OCI-LY7 (cell line): ENCODE results near the gene SH3RF3. TPM values are rescaled to one million over a fixed set of nuclear protein-coding genes. Genes with fewer than 3 reads are reported as not detected.

ENCODE experiments used
- BruUV-seq: library from RNA; stranded (reverse); fragments of 400-500 nt; replicated peaks from 2 replicates; lab custom pipeline; 2021; lab: Mats Ljungman, UMichigan
- CTCF ChIA-PET: fragments of 300-600 bp; sonication (Branson Sonifier 250); formaldehyde crosslinking; loops from one replicate; lab custom pipeline; 2022; ENCODE audit warnings: antibody characterized with exemption; ENCODE audit not compliant: unreplicated experiment; lab: Charles Lee
- POLR2A ChIA-PET: fragments of 300-600 bp; sonication (Branson Sonifier 250); formaldehyde crosslinking; loops from one replicate; lab custom pipeline; 2022; ENCODE audit warnings: antibody characterized with exemption; lab: Charles Lee
- DNase-seq: peaks from one replicate; pipeline ENCODE4 v3.0.0-alpha.2; 2015; ENCODE audit warnings: low spot score
- H2AFZ ChIP-seq: fragments of 200-600 bp; sonication (generic), shearing (Covaris generic); 2 replicates; pipeline ENCODE4 v1.6.1; 2014; ENCODE audit warnings: mild to moderate bottlenecking, antibody characterized with exemption, low read length, moderate library complexity
- H3K27ac ChIP-seq: fragments of 200-600 bp; sonication (generic); 2 replicates; pipeline ENCODE4 v1.5.1; 2014; ENCODE audit warnings: mixed run types, low read depth, mild to moderate bottlenecking, moderate library complexity, low read length, inconsistent platforms; ENCODE audit not compliant: poor library complexity, severe bottlenecking
- H3K36me3 ChIP-seq: fragments of 200-600 bp; sonication (generic); 2 replicates; pipeline ENCODE4 v1.6.1; 2014; ENCODE audit warnings: mild to moderate bottlenecking, antibody characterized with exemption, low read length, moderate library complexity, mixed read lengths; ENCODE audit not compliant: insufficient read depth
- H3K4me1 ChIP-seq: fragments of 200-600 bp; sonication (generic); 2 replicates; pipeline ENCODE4 v1.5.1; 2014; ENCODE audit warnings: mild to moderate bottlenecking, low read length; ENCODE audit not compliant: insufficient read depth, poor library complexity, severe bottlenecking
- H3K4me2 ChIP-seq: fragments of 200-600 bp; sonication (generic); 2 replicates; pipeline ENCODE4 v1.6.1; 2014; ENCODE audit warnings: mild to moderate bottlenecking, low read length
- H3K4me3 ChIP-seq: fragments of 200-600 bp; sonication (generic); 2 replicates; pipeline ENCODE4 v1.5.1; 2014; ENCODE audit warnings: mild to moderate bottlenecking, low read depth, low read length; ENCODE audit not compliant: poor library complexity, severe bottlenecking
- H3K79me2 ChIP-seq: fragments of 200-600 bp; sonication (generic); 2 replicates; pipeline ENCODE4 v1.6.1; 2016; ENCODE audit warnings: low read depth, mild to moderate bottlenecking, low read length, moderate library complexity, mixed read lengths; ENCODE audit not compliant: insufficient read depth
- H3K9me2 ChIP-seq: fragments of 200-600 bp; sonication (generic); 2 replicates; pipeline ENCODE4 v1.6.1; 2016; ENCODE audit warnings: mild to moderate bottlenecking, low read length, mixed read lengths; ENCODE audit not compliant: insufficient read depth
- H3K9me3 ChIP-seq: fragments of 200-600 bp; sonication (generic); 2 replicates; pipeline ENCODE4 v1.6.1; 2014; ENCODE audit warnings: mild to moderate bottlenecking, mixed run types, low read length, mixed read lengths
- H4K20me1 ChIP-seq: fragments of 200-600 bp; sonication (generic); 2 replicates; pipeline ENCODE4 v1.6.1; 2014; ENCODE audit warnings: mild to moderate bottlenecking, antibody characterized with exemption, low read length, moderate library complexity, mixed read lengths; ENCODE audit not compliant: insufficient read depth
- EZH2phosphoT487 ChIP-seq: fragments of 200-600 bp; sonication (generic); IDR thresholded peaks from 2 replicates; pipeline ENCODE4 v1.6.1; 2018; ENCODE audit warnings: low read depth, borderline replicate concordance, mild to moderate bottlenecking, mixed run types, antibody characterized with exemption, low read length, moderate library complexity, mixed read lengths
- intact Hi-C: fragments of 100-400 bp; cut with micrococcal nuclease; formaldehyde crosslinking; loops from one replicate; pipeline ENCODE4 v1.10.0; 2022; ENCODE audit not compliant: unreplicated experiment
- total RNA-seq, 2 experiments: library from RNA; depleted of rRNA in 1 of 2; stranded (reverse); fragments of >200 nt in 1 of 2; shearing (Covaris generic) in 1 of 2; gene quantifications; 2 replicates each; pipeline ENCODE4 v1.2.3, GENCODE V29; 2014 to 2022
- TF ChIP-seq, protein P1 (sequence below): fragments of 200-600 bp; sonication (generic); conservative IDR thresholded peaks from 2 replicates; pipeline ENCODE4 v1.5.1; 2014; ENCODE audit warnings: mild to moderate bottlenecking, antibody characterized with exemption, low read length, moderate library complexity, mixed read lengths

Gene SH3RF3
- total RNA-seq, 2 experiments from 2014 or later, result not detected

DNA sequence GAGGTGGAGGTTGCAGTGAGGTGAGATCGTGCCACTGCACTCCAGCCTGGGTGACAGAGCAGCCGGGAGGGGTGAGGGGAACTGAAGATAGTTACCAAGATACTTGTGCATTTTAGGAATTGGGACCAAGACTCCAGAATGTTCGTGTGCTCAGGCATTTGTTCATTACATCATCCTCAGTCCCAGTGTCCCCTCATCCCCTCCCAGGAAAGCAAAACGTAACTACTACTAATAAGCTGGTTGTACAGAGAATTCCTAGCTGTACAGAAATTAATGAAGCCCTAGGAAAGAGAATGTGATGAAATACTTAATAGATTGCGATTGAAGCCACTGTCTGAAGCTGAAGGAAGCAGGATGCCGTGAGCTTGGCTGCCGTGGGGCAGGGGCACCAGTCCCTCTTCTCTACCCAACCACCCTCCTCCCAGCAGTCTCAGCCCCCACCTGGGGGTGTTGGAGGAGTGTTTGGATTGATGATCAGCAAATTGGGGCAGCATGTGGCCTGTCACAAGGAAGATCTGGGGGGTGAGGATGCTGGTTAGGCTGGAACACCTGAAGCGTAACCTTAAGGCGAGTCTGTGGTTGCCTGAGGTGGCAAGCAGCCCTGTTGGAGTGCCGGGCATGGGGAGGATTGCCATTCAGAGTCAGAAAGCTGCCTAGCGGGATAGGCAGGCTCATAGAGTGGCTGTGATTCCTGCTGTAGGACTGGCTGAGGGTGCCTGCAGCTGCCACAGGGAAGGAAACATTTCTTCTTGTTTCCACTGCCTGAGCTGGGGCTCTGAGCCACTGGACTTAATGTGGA lies 140.9 kb downstream of the SH3RF3 start:
- H3K4me1 ChIP-seq, result no peaks in the 10 kb centered on the region
- no peak overlapping the region for H3K4me3 ChIP-seq
- no peak overlapping the region for H3K27ac ChIP-seq
- no peaks in the 10 kb centered on the region for H3K9me3 ChIP-seq
- H3K79me2 ChIP-seq, result no peaks in the 10 kb centered on the region
- no TSS peak for BruUV-seq
- POLR2A ChIA-PET, result interaction anchor here (0.7 kb wide), 1 partner anchor 262 kb away, joined by 3 read pairs; no protein-coding TSS in a partner anchor
- no peak overlapping the region for H3K4me2 ChIP-seq
- intact Hi-C loops, result no loop called here
- H2AFZ ChIP-seq, result no peak overlapping the region
- H3K9me2 ChIP-seq, result no peaks in the 10 kb centered on the region
- no peaks in the 10 kb centered on the region for H4K20me1 ChIP-seq
- DNase-seq, result no peak
- H3K36me3 ChIP-seq, result no peaks in the 10 kb centered on the region
- no peak for TF ChIP-seq EZH2phosphoT487
- TF ChIP-seq, protein P1, sequence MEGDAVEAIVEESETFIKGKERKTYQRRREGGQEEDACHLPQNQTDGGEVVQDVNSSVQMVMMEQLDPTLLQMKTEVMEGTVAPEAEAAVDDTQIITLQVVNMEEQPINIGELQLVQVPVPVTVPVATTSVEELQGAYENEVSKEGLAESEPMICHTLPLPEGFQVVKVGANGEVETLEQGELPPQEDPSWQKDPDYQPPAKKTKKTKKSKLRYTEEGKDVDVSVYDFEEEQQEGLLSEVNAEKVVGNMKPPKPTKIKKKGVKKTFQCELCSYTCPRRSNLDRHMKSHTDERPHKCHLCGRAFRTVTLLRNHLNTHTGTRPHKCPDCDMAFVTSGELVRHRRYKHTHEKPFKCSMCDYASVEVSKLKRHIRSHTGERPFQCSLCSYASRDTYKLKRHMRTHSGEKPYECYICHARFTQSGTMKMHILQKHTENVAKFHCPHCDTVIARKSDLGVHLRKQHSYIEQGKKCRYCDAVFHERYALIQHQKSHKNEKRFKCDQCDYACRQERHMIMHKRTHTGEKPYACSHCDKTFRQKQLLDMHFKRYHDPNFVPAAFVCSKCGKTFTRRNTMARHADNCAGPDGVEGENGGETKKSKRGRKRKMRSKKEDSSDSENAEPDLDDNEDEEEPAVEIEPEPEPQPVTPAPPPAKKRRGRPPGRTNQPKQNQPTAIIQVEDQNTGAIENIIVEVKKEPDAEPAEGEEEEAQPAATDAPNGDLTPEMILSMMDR, result no peak
- CTCF ChIA-PET, result no interaction called here

DNA sequence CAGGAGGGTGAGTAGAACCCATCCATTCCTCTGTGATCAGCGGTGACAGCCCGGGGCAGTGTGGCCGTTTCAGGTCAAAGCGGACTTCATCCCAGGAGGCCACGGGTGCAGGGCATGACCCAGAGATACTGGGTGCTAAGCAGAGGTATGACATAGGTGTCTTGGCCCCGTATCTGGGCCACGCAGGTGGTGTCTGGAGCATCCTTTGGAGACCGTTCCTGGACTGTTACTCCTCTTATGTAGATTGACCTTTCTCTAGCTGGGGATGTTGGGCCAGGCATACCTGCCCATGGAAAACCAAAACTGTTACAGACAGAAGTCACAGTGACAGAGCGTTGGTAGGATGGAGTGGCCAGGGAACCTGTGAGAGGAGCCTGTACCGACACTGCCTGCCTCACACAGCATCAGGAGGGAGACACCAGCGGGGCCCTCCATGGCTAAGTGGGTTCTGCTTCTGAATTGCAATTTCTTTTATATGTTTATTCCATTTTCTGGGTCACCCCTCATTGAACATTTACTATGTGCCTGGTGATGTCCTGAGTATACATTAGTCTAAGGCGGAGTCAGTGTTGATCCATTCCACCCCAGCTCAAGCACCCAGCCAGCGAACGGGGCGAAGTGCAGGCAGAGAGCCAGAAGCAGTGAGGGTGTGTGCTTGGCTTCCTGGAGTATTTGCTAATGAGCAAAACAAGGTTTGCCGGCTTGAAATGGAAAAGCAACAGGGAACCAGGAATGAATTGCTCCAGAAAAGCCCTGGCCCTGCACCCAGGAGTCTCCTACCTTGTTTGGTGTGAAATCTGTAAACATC lies 141.7 kb downstream of the SH3RF3 start:
- no peaks in the 10 kb centered on the region for H3K9me2 ChIP-seq
- no peak overlapping the region for H3K27ac ChIP-seq
- TF ChIP-seq EZH2phosphoT487, result no peak
- TF ChIP-seq, protein P1, result no peak
- H3K4me1 ChIP-seq, result no peaks in the 10 kb centered on the region
- H4K20me1 ChIP-seq, result no peaks in the 10 kb centered on the region
- BruUV-seq, result no TSS peak
- H3K4me3 ChIP-seq, result no peak overlapping the region
- H3K4me2 ChIP-seq, result no peak overlapping the region
- ChIA-PET CTCF (no interaction called here), POLR2A (no interaction called here)
- H3K36me3 ChIP-seq, result no peaks in the 10 kb centered on the region
- intact Hi-C loops, result no loop called here
- H2AFZ ChIP-seq, result no peak overlapping the region
- H3K79me2 ChIP-seq, result no peaks in the 10 kb centered on the region
- no peak for DNase-seq
- no peaks in the 10 kb centered on the region for H3K9me3 ChIP-seq
